Erythroblast (primary cell): ENCODE measurements around the gene PPM1E.

Source experiments
- GATA1 ChIP-seq: IDR thresholded peaks from 2 replicates; pipeline ENCODE4 v1.6.1; 2011; ENCODE audit warnings: low read depth, mild to moderate bottlenecking, control low read depth, low read length, moderate library complexity
- POLR2A ChIP-seq: IDR thresholded peaks from 2 replicates; pipeline ENCODE4 v1.6.1; 2011; ENCODE audit warnings: mild to moderate bottlenecking, low read length

- TF ChIP-seq POLR2A, result no peak
- no peak for TF ChIP-seq GATA1
These were observed 32.5 kb downstream of the PPM1E start for GRCh38 chr17:58788199-58788598.
